NCI-H1048 (cell line): Measurements from ENCODE around the gene KLHL30.

Experiments
- DNase-seq: peaks from one replicate; lab custom pipeline; 2025; lab: John Stamatoyannopoulos, UW

The KLHL30 gene

DNA sequence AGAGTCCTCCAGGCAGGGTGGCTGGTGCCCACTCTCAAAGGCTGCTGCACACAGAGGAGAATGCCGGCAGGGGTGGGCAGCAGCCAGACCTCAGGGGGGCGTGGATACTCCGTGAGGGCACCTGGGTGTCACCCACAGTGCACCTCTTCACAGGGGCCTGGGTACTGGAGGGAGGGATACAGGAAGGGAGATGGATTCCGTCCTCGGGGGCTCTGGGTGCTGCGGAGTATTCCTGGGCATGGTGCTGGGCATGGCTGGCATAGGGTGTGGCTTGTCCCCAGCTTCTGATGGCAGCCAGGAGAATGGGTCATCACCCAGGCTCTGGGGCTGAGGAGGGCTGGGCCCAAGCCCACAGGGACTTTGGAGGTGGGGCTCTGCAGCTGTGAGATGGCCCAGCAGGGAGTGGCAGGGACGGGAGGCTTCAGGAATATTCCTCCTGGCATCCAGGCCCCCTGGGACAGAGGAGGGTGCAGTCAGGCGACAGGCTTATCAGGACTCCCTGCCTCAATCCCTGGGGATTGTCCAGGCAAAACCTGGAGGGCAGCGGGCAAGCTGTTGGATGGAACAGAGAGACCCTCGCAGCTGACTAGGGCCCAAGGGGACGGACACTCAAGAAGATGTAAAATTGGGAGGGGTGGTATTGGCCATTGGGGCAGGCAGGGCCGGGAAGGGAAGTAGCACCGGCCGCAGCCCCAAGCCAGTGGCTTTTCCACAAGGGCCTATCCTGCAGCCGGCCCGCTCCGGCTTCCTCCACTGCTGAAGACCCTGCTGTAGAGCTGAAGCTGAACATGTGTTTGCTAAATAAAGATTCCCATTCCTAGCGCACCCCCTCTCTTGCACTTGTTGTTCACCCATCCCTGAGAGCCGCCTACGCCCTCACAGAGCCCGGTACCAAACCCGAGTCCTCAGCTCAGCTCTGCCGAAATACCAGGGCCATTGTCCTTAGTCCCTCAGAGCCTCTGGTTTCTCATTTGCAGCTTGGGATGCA is 5.7 kb upstream of the KLHL30 start:
- DNase-seq: no peak

DNA sequence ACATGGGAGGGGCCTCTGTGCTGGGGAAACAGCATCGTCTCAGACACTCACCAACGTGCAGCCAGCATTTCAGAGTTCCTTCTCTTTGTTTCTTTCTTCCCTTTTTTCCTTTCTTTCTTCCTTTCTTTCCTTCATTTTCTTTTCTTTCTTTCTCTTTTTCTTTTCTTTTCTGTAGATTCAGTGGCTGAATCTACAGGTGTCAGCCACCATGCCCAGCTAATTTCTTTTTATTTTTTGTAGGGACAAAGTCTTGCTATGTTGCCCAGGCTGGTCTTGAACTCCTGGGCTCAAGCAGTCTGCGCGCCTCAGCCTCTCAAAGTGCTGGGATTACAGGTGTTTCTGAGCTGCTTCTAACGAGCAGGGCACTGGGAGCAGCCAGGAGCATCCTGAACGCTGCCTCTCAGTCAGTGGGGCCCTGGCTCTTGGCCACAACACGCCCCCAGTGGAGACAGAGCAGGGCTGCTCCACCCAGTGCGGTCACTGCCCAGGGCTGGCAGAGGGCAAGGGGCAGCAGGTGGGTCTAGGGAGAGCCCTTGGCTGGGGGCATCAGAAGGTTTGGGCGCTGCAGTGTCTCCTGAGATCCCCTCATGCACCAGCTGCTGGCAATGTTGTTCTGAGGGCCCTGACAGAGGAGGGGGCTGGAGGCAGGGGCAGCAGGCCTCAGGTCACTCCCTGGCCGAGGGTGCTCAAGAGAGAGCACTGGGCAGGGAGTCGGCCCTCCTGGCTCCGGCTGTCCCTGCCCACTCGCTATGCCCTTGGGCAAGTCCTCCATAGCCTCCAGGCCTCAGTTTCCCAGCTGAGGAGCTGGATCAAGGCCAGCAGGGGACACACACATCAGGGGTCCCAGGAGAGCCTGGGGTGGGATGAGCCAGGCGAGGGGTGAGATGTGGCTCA is 4.7 kb upstream of the KLHL30 start:
- DNase-seq: no peak

DNA sequence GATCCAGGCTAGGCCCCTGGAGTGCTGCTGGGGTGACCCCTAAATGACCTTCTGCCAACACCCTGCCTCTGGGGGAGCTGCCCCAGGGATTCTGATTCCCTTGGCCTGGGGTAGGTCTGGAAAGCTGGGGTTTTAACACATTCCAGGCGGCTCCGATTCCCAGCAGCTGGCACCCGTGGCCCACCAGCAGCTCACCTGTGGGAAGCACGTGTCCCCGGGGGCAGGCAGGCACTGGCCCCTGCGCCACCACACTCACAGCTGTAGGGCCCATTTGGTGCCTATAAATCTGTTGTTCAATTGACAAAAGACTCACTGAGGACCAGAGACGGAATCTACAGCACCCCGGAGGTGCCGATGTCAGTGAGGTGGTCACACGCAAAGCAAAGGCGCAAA is 4.1 kb upstream of the KLHL30 start:
- DNase-seq: no peak

GRCh38 chr2:238135601-238136150 is 2.8 kb upstream of the KLHL30 start:
- DNase-seq: no peak

- no peak for DNase-seq
Observed at GRCh38 chr2:238136820-238137537, 1.5 kb upstream of the KLHL30 start.

DNA sequence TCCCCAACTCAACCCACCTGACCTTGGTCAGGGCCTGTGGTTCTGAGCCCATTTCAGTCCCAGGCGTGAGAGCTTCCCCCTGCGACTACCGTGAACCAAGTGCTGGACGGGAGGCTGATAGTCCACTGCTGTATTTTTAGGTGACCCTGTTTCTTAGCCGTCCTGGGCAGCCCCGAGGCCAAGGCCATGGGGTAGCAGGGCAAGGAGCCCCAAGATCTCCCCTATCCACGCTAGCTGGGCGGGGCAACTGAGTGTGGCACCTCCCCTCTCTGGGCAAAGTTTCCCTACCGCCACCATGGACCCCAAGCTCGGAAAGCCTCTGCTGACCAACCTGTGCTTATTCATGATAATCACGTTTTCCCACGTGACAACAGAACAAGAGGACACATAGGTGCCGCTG is 583 bp upstream of the KLHL30 start:
- DNase-seq: no peak

- no peak for DNase-seq
Observed at GRCh38 chr2:238139196-238140039, 950 bp downstream of the KLHL30 start.

GRCh38 chr2:238140040-238140439 is 1.6 kb downstream of the KLHL30 start:
- no peak for DNase-seq

DNA sequence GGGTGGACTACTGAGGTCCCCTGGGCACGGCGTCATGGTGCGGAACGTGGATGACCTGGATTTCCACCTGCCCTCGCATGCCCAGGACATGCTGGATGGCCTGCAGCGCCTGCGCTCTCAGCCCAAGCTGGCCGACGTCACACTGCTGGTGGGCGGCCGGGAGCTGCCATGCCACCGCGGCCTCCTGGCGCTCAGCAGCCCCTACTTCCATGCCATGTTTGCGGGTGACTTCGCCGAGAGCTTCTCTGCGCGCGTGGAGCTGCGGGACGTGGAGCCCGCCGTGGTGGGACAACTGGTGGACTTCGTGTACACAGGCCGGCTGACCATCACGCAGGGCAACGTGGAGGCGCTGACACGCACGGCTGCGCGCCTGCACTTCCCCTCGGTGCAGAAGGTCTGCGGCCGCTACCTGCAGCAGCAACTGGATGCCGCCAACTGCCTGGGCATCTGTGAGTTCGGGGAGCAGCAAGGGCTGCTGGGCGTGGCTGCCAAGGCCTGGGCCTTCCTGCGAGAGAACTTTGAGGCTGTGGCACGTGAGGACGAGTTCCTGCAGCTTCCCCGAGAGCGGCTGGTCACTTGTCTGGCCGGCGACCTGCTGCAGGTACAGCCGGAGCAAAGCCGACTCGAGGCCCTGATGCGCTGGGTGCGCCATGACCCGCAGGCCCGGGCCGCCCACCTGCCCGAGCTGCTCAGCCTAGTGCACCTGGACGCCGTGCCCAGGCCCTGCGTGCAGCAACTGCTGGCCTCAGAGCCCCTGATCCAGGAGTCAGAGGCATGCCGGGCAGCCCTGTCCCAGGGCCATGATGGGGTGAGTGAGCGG is 2.5 kb downstream of the KLHL30 start:
- DNase-seq: no peak

DNA sequence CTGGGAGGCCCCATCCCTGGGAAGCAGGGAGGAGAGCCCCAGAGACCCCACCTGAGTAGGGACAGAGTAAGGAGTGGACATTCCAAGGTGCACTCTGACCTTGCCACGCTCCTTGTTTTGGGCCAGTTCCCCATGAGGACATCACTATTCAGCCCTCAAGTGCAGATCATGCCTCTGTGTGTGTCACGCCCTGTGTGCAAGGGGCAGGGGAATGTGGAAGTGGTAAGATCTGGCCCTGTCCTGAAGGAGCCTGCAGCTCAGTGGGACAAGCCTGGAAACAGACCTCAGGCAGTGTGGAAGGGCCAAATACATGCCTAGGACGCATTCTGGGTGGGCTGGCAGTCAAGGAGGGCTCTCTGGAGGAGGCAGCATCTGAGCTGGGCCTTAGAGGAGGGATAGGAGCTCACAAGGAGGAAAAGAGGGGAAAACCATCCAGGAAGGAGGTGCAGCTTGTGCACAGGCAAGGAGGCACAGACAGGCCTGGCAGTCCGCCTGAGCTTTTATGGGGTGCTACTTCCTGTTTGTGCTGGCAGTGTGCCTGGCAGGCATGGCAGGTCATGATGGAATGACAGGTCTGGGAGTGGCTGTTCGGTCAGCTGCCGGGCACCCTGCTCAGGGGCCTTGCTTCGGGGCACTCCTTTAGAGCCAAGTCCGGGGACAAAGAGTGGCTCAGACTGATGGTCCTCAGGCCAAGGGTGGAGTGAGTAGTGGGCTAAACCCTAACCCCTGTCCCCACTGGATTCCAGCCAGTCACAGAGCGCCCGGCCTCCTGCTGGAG is 3.3 kb downstream of the KLHL30 start:
- DNase-seq: no peak

GRCh38 chr2:238142382-238143205 is 4.1 kb downstream of the KLHL30 start:
- no peak for DNase-seq

DNA sequence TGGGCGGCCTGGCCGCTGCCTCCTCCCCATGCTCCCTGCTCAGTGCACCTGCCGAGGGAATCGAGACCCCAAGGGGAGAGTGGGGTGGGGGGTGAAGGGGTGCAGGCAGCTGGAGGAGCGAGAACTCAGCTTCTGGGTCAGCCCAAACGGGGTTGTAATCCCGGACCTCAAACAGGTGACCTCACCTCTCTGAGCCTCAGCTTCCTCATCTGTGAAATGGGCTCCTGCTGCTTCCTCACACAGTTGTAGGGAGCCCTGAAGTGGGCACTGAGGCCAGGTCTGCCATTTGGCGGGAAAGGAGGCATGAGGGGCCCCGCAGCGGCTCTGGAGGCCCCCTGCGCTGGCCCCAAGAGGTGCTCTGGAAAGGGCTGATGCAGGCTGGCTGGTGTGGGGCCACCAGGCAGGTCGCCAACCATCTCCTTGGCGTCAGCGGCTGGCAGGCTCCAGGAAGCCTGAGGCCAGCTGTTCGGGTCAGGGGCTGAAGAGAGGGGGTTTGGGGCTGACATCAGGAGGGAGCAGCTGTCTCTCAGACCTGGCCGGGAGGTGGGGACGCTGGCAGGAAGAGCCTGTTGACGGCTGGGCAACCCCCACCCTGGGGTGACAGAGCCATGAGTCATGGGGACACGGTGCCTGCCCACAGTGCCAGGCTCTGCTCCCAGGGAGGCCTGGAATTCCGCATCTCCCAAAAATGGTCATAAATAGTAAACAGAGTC is 4.9 kb downstream of the KLHL30 start:
- no peak for DNase-seq

DNA sequence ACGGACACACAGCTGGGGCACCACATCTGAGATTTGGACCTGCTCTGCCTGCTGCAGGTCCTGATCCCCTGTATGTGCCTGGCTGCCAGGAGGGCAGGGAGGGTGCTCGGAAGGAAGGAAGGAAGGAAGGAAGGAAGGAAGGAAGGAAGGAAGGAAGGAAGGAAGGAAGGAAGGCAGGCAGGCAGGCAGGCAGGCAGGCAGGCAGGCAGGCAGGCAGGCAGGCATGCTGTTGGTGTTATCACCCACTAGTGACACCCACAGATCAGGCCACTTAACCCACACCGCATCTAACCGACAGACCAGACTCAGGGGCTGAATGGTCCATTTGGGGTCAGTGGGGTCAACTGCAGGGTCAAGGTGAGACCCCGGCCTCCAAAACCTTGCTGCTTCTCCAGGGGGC is 5.8 kb downstream of the KLHL30 start:
- DNase-seq: no peak

- DNase-seq: no peak
Observed at GRCh38 chr2:238145046-238145445, 6.6 kb downstream of the KLHL30 start.

GRCh38 chr2:238145851-238146250 is 7.4 kb downstream of the KLHL30 start:
- DNase-seq: no peak

DNA sequence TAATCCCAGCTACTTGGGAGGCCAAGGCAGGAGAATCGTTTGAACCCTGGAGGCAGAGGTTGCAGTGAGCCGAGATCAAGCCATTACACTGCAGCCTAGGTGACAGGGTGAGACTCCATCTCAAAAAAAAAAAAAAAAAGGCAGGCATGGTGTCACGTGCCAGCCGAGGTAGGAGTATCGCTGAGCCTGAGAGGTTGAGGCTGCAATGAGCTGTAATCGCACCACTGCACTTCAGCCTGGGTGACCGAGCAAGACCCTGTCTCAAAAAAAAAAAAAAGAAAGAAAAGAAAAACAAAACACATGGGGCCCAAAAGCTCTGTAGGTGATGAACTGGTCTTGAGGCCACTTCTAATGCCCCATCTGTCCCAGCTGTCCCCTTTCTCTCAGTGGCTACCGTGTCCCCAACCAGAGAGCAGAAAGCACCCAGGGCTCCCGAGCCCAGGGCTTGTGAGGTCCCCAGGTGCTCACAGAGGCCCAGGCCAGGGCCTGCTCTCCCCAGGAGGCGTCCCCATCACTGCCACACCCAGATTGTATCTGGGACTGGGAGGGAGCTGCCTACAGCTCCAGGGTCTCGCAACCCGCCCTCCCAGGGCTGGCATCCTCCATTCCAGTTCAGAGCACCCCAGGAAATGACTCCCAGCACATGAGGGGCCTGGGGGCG is 8.5 kb downstream of the KLHL30 start:
- DNase-seq: no peak

- DNase-seq: no peak
Observed at GRCh38 chr2:238148981-238149380, 10.5 kb downstream of the KLHL30 start.
